Measurements from ENCODE around the gene MCTP1. TPM values are rescaled to one million over a fixed set of nuclear protein-coding genes. Genes with fewer than 3 reads are reported as not detected.

MCTP1 gene
- polyA plus RNA-seq, 1 donor from 2014 or later, result 1.9 TPM

GRCh38 chr5:95053253-95053652, 231.6 kb downstream of the MCTP1 start:
- H3K4me2 ChIP-seq (ENCODE audit: low read length), result no peak overlapping the region
- no peaks in the 10 kb centered on the region for H3K36me3 ChIP-seq (ENCODE audit: insufficient read depth, low read length)
- no peaks in the 10 kb centered on the region for H3K27me3 ChIP-seq (ENCODE audit: insufficient read depth, low read depth, low read length)
- no peak overlapping the region for H3K27ac ChIP-seq (ENCODE audit: low read length)
- H2AFZ ChIP-seq (ENCODE audit: low read depth, low read length), result no peak overlapping the region
- no peaks in the 10 kb centered on the region for H3K9me3 ChIP-seq (ENCODE audit: low read length)
- H3K9me2 ChIP-seq (ENCODE audit: insufficient read depth, low read length), result no peaks in the 10 kb centered on the region
- H3K79me2 ChIP-seq (replicated peaks; ENCODE audit: insufficient read depth, low read length), result no peaks in the 10 kb centered on the region
- no peaks in the 10 kb centered on the region for H4K20me1 ChIP-seq (ENCODE audit: insufficient read depth)
- no peaks in the 10 kb centered on the region for H3F3A ChIP-seq (ENCODE audit: insufficient read depth, low read length, poor library complexity, severe bottlenecking)
- no peak overlapping the region for H3K4me3 ChIP-seq (ENCODE audit: low read length)
- TF ChIP-seq POLR2AphosphoS5 (IDR thresholded peaks at IDR 0.05) (no peak), EP300 (conservative IDR thresholded peaks at IDR 0.05; ENCODE audit: poor library complexity, severe bottlenecking) (no peak), RAD21 (conservative IDR thresholded peaks at IDR 0.05) (no peak), CTCF (IDR thresholded peaks at IDR 0.05; ENCODE audit: poor library complexity, severe bottlenecking) (no peak), REST (IDR thresholded peaks at IDR 0.05; ENCODE audit: borderline replicate concordance) (no peak), TAF1 (IDR thresholded peaks at IDR 0.05; ENCODE audit: low read depth) (no peak), MXI1 (conservative IDR thresholded peaks at IDR 0.05; ENCODE audit: poor library complexity, severe bottlenecking) (no peak), EZH2 (IDR thresholded peaks at IDR 0.05; ENCODE audit: borderline replicate concordance, insufficient read depth, low read length, poor library complexity, severe bottlenecking) (no peak)
- H3K9ac ChIP-seq (ENCODE audit: low read length), result no peak overlapping the region

GRCh38 chr5:95050708-95051107, 234.2 kb downstream of the MCTP1 start:
- no peaks in the 10 kb centered on the region for H3K9me2 ChIP-seq (ENCODE audit: insufficient read depth, low read length)
- H3K4me2 ChIP-seq (ENCODE audit: low read length), result no peak overlapping the region
- no peaks in the 10 kb centered on the region for H3K36me3 ChIP-seq (ENCODE audit: insufficient read depth, low read length)
- TF ChIP-seq EZH2 (IDR thresholded peaks at IDR 0.05; ENCODE audit: borderline replicate concordance, insufficient read depth, low read length, poor library complexity, severe bottlenecking), result no peak
- TF ChIP-seq CTCF (IDR thresholded peaks at IDR 0.05; ENCODE audit: poor library complexity, severe bottlenecking), result no peak
- no peak for TF ChIP-seq POLR2AphosphoS5 (IDR thresholded peaks at IDR 0.05)
- H3K79me2 ChIP-seq (replicated peaks; ENCODE audit: insufficient read depth, low read length), result no peaks in the 10 kb centered on the region
- H3F3A ChIP-seq (ENCODE audit: insufficient read depth, low read length, poor library complexity, severe bottlenecking), result no peaks in the 10 kb centered on the region
- H3K9me3 ChIP-seq (ENCODE audit: low read length), result no peaks in the 10 kb centered on the region
- no peaks in the 10 kb centered on the region for H4K20me1 ChIP-seq (ENCODE audit: insufficient read depth)
- no peaks in the 10 kb centered on the region for H3K27me3 ChIP-seq (ENCODE audit: insufficient read depth, low read depth, low read length)
- H2AFZ ChIP-seq (ENCODE audit: low read depth, low read length), result no peak overlapping the region
- H3K9ac ChIP-seq (ENCODE audit: low read length), result no peak overlapping the region
- H3K4me3 ChIP-seq (ENCODE audit: low read length), result no peak overlapping the region
- no peak overlapping the region for H3K27ac ChIP-seq (ENCODE audit: low read length)

Data from neural cell (in vitro differentiated cells).